ENCODE measurements around the gene SPSB1.

Gene SPSB1

GRCh38 chr1:9302745-9303524, 10.2 kb downstream of the SPSB1 start:
- no peak for DNase-seq

- DNase-seq = no peak
Measured at GRCh38 chr1:9303916-9304315, 11.2 kb downstream of the SPSB1 start.

DNA sequence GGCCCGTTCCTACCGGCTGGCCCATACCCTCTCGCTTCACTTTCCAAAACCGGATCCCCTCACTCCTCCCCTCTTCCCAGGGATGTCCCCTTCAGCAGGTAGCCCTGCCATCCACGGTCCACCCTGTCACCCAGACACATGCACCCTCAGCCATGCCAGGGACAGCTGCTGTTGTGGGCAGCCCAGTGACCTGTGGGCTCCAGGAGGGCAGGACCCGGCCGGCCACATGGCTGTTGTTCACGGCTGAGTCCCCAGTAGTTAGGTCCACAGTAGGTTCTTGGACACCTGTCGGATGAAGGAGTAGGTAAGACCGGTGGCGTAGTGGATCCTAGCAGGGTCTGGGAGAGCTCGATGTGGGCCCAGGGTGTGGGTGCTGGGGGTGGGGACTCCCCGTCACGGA, 12.5 kb downstream of the SPSB1 start:
- no peak for DNase-seq

- DNase-seq = no peak
Measured at GRCh38 chr1:9306006-9306405, 13.3 kb downstream of the SPSB1 start.

GRCh38 chr1:9307303-9307702, 14.6 kb downstream of the SPSB1 start:
- no peak for DNase-seq

DNA sequence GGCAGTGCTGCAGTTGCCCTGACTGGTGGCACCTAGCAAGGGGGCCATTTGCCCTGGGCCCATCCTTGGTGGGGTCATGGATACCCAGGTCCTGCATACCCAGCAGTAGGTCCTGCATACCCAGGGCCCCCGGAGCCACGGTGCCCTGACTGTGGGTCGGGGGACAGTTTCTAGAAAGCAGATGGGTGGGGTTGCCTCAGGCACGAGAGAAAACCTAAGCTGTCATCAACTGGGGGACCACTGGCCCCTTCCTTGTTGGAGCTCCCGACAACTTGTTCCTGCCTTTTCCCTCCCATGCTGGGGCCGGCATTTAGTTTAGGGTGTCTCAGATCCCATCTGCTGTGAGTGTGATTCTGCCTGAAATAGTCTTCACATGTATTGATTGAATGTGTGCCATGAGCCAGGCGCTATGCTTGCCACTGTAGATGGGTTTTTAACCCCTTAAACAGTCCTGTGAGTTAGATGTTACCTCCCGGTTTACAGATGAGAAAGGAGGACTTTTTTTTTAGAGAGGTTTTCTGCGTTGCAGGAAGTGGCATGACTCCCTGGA, 15.6 kb downstream of the SPSB1 start:
- DNase-seq = no peak

GRCh38 chr1:9309080-9309479, 16.4 kb downstream of the SPSB1 start:
- DNase-seq = no peak

- DNase-seq = no peak
Measured at GRCh38 chr1:9309991-9310390, 17.3 kb downstream of the SPSB1 start.

DNA sequence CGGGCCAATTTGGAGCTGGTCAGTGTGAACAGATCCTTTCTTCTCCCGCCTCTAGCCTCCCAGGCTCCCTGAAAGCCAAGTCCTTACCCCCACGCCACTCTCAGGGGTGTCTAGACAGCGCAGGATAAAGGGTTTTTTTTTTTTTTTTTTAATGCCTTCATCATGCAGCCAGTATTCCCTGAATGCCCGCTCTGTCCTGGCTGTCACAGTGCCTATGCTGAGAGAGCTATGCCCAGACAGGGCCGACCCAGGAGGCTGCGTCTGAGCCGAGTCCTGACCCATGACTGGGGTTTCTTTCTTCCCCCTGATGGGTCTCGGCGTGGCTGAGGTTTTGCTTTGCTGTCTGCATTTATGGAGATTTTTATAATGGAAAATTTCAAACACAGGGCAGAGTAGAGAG, 18.3 kb downstream of the SPSB1 start:
- DNase-seq = no peak

DNA sequence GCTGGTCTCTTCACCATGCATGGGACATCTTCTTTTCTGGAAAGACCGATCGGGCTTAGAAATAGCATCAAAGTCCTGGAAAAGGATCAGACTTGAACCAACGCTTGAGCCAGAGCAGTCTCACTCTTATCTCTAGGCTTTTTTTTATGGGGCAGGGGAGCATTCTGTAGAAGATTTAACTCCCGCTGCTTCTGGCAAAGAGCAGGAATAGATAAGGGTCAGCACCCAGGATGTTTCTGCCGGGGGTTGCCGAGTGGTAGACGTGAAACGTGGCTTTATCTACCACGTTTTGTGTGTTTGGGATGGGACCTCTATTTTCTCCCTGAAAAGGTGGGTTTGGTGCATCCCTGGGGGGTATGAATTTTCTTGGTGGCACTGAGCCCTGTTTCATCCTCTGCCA, 18.8 kb downstream of the SPSB1 start:
- no peak for DNase-seq

DNA sequence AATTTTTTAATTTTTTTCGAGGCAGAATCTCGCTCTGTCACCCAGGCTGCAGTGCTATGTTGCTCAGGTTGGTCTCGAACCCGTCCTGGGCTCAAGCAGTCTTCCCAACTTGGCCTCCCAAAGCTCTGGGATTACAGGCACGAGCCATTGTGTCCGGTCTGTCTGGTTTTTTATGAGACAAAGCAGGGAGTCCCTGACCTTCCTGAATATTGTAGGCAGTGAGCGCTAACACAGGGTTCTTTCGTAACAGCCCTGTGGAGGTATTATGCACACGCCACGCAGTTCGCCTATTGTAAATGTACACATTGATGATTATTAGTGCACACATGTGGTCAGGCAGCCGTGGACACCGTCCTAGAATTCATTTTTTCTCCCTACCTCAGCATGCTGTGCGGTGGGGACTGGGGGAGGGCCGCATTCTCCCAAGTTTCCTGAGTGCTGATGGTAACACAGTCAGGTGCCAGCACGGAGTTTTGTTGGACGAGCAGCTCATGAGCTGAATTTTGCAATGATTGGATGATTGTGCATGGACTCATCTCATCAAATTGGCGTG, 19.6 kb downstream of the SPSB1 start:
- DNase-seq = no peak

DNA sequence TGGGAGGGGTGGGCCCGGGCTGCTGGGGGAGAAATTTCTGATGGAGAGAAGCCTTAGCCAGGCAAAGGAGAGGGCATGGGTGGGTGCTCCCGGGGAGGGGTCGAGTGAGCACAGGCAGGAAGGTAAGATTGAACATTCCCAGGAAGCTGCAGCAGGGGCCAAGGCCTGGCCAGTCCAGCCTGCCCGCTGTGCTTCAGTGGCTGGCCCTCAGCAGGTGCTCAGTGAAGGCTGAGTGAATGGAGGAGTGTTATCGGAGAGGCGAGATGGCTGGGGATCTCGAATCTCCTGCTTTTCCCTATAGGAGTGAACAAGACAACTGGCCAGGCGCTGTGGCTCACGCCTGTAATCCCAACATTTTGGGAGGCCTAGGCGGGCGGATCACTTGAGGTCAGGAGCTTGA, 20.9 kb downstream of the SPSB1 start:
- DNase-seq = no peak

- no peak for DNase-seq
Measured at GRCh38 chr1:9314111-9314510, 21.4 kb downstream of the SPSB1 start.

- no peak for DNase-seq
Measured at GRCh38 chr1:9314711-9315379, 22.2 kb downstream of the SPSB1 start.

DNA sequence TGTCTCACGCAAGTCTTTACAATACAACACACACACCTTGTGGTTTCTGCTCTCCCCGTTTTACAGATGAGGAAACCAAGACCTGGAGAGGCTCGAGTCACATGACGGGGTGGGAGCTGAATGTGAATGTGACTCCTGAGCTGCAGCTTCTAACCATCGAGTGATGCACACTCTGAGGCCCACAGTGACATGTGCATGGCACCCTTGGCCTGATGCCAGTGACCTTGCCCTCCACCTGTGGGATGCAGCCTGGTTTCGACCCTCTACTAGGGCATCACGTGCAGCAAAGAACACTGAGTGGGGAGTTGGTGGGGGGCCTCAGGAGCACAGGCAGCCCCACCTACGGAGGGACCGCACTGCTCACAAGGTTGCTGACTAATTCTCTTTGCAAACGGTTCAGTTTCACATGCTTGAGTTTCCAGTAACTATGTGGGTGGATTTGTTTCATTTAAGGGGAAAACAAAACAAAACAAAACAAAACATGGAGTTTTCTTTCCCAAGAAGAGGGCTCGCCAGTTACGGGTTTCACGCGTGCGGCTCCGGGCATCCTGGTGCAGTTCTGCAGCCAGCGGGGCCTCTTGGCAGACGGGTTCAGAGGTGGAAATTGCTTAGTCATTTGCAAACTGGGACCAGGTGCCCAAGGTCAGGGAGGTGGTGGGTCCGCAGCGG, 22.9 kb downstream of the SPSB1 start:
- DNase-seq = no peak

- DNase-seq = no peak
Measured at GRCh38 chr1:9316080-9316444, 23.4 kb downstream of the SPSB1 start.

DNA sequence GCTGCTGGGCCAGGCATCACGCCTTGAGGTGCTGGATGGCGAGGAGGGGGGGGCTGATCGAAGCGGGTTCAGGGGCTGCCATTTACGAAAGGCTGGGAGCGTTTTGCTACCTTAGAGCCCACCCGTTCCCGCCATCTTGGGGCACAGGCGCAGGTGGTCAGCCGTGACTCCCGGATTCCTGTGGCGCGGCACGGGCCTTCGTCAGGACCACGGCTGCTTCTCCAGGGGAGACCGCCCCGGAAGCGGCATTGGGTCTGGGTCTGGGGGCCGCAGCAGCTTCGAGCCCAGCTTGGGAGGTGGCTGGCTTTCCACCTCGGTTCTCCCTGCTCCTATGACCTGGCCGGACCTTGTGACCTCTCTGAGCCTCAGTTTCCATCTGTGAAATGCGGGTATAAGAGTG, 23.8 kb downstream of the SPSB1 start:
- no peak for DNase-seq

GRCh38 chr1:9317072-9317471, 24.4 kb downstream of the SPSB1 start:
- DNase-seq = no peak

GRCh38 chr1:9317591-9318417, 25.1 kb downstream of the SPSB1 start:
- peak; percentile 71 for DNase-seq

GRCh38 chr1:9319208-9319788, 26.6 kb downstream of the SPSB1 start:
- DNase-seq = no peak

- no peak for DNase-seq
Measured at GRCh38 chr1:9319789-9320519, 27.3 kb downstream of the SPSB1 start.

Data from NCI-H1105 treated with DMSO at 0.1 percent for 48 hours (cell line).